HepG2 (cell line): ENCODE results near the gene ANTXR1. TPM values are rescaled to one million over a fixed set of nuclear protein-coding genes. Genes with fewer than 3 reads are reported as not detected.

ENCODE experiments used
- CEBPG ChIP-seq: IDR thresholded peaks from 2 replicates; pipeline ENCODE4 v1.6.1; 2016
- ELK4 ChIP-seq: sonication (generic); formaldehyde crosslinking; IDR thresholded peaks from 2 replicates; pipeline ENCODE4 v1.9.0; 2021; ENCODE audit warnings: missing genetic modification reagents, borderline replicate concordance
- GATA4 ChIP-seq: sonication (generic); IDR thresholded peaks from 2 replicates; pipeline ENCODE4 v1.6.1; 2016; ENCODE audit warnings: antibody characterized with exemption, low read depth, borderline replicate concordance
- HMG20A ChIP-seq: IDR thresholded peaks from 2 replicates; pipeline ENCODE4 v1.6.1; 2016; ENCODE audit warnings: borderline replicate concordance
- MAFG ChIP-seq: sonication (generic); formaldehyde crosslinking; IDR thresholded peaks from 2 replicates; pipeline ENCODE4 v1.5.1; 2020; ENCODE audit warnings: mild to moderate bottlenecking, missing genetic modification reagents
- MBD4 ChIP-seq: IDR thresholded peaks from 2 replicates; pipeline ENCODE4 v1.6.1; 2012; ENCODE audit warnings: low read length, inconsistent platforms, borderline replicate concordance
- MXD1 ChIP-seq: sonication (generic); formaldehyde crosslinking; IDR thresholded peaks from 2 replicates; pipeline ENCODE4 v1.4.0; 2020; ENCODE audit warnings: mild to moderate bottlenecking, missing genetic modification reagents
- NFE2L2 ChIP-seq: fragments of 150-350 bp; IDR thresholded peaks from 2 replicates; pipeline ENCODE4 v1.6.1; 2014; ENCODE audit warnings: low read length
- PAF1 ChIP-seq: IDR thresholded peaks from 2 replicates; pipeline ENCODE4 v1.6.1; 2016; ENCODE audit warnings: missing genetic modification reagents, missing compliant biosample characterization
- PRDM10 ChIP-seq: sonication (generic); formaldehyde crosslinking; IDR thresholded peaks from 2 replicates; pipeline ENCODE4 v1.4.0; 2020; ENCODE audit warnings: low read depth, missing genetic modification reagents
- RFX1 ChIP-seq: fragments of 450-650 bp; IDR thresholded peaks from 2 replicates; pipeline ENCODE4 v1.6.1; 2017
- RORA ChIP-seq: sonication (generic); formaldehyde crosslinking; IDR thresholded peaks from 2 replicates; pipeline ENCODE4 v1.5.0; 2020; ENCODE audit warnings: mild to moderate bottlenecking, missing genetic modification reagents, moderate library complexity
- TBP ChIP-seq: sonication (generic); formaldehyde crosslinking; IDR thresholded peaks from 2 replicates; pipeline ENCODE4 v1.5.0; 2020; ENCODE audit warnings: missing genetic modification reagents
- TRAFD1 ChIP-seq: sonication (generic); formaldehyde crosslinking; IDR thresholded peaks from 2 replicates; pipeline ENCODE4 v1.5.1; 2020; ENCODE audit warnings: missing genetic modification reagents, mild to moderate bottlenecking, borderline replicate concordance
- ZNF230 ChIP-seq: sonication (generic); formaldehyde crosslinking; IDR thresholded peaks from 2 replicates; pipeline ENCODE4 v1.4.0; 2020; ENCODE audit warnings: mild to moderate bottlenecking, missing genetic modification reagents
- ZNF235 ChIP-seq: sonication (generic); formaldehyde crosslinking; IDR thresholded peaks from 2 replicates; pipeline ENCODE4 v1.8.1; 2023; ENCODE audit warnings: mild to moderate bottlenecking, missing genetic modification reagents, borderline replicate concordance
- ZNF256 ChIP-seq: sonication (generic); formaldehyde crosslinking; conservative IDR thresholded peaks from 2 replicates; pipeline ENCODE4 v1.4.0; 2020; ENCODE audit warnings: missing genetic modification reagents
- ZNF672 ChIP-seq: sonication (generic); formaldehyde crosslinking; IDR thresholded peaks from 2 replicates; pipeline ENCODE4 v1.8.1; 2022; ENCODE audit warnings: missing genetic modification reagents
- ZNF781 ChIP-seq: sonication (generic); formaldehyde crosslinking; IDR thresholded peaks from 2 replicates; pipeline ENCODE4 v1.5.1; 2020; ENCODE audit warnings: borderline replicate concordance, mild to moderate bottlenecking, missing genetic modification reagents; ENCODE audit errors: not compliant biosample characterization
- polyA plus RNA-seq, 8 experiments: library from polyadenylated mRNA; depleted of rRNA in 3 of 8; stranded (reverse) in 7 of 8; unstranded in 1 of 8; fragments of >200 nt; fragmentation: Illumina TruSeq in 4 of 8; extraction: Trizol in 4 of 8; gene quantifications; 2 replicates each; pipeline versions ENCODE4 v1.2.1 to v1.2.3, GENCODE V29; 2011 to 2016; ENCODE audit warnings: low read depth in 4 of 8, missing spikeins in 1 of 8, mixed read lengths in 1 of 8; ENCODE audit not compliant: insufficient read depth in 1 of 8
- total RNA-seq, 5 experiments: library from RNA; depleted of rRNA; stranded (reverse); fragments of >200 nt; fragmentation: Illumina TruSeq; extraction: Trizol; gene quantifications; 2 replicates each; pipeline ENCODE4 v1.2.3, GENCODE V29; 2016; ENCODE audit warnings: low read depth in 1 of 5

ANTXR1 gene
- total and polyA plus RNA-seq, 2 of the 13 experiments (the other 11 are each of a cell fraction or from before 2014, with no cell fraction given) = 4.5 to 12.7 TPM

- TF ChIP-seq ZNF230 (CRISPR knock-in tag) = no peak
- TF ChIP-seq ELK4 = no peak
- TF ChIP-seq GATA4 = no peak
- TF ChIP-seq ZNF781 (CRISPR knock-in tag) = no peak
- no peak for TF ChIP-seq TRAFD1 (CRISPR knock-in tag)
- TF ChIP-seq ZNF256 = no peak
- no peak for TF ChIP-seq ZNF235
- no peak for TF ChIP-seq PRDM10
- TF ChIP-seq MXD1 = no peak
- TF ChIP-seq NFE2L2 = no peak
- no peak for TF ChIP-seq RORA (CRISPR knock-in tag)
- TF ChIP-seq ZNF672 (CRISPR knock-in tag) = no peak
- TF ChIP-seq TBP (CRISPR knock-in tag) = no peak
- TF ChIP-seq HMG20A = no peak
- TF ChIP-seq CEBPG (CRISPR knock-in tag) = peak; percentile 95
- no peak for TF ChIP-seq PAF1 (CRISPR knock-in tag)
- TF ChIP-seq RFX1 = peak; percentile 82
- TF ChIP-seq MBD4 = no peak
- no peak for TF ChIP-seq MAFG
Measured at GRCh38 chr2:69196327-69197117, 183.5 kb downstream of the ANTXR1 start (continued).
